T-cell (primary cell): ENCODE results near the gene MED29. TPM values are rescaled to one million over a fixed set of nuclear protein-coding genes. Genes with fewer than 3 reads are reported as not detected.

ENCODE experiments used
- ATAC-seq, 4 experiments: fragments of 200-7000 bp in 3 of 4; fragments of 150-1000 bp in 1 of 4; cut with Tn5 transposase; replicated peaks in 1 of 4; 1 replicate in 3 of 4; 2 replicates in 1 of 4; pipeline ENCODE4 v1.10.0; 2021; ENCODE audit warnings: moderate library complexity in 3 of 4, mild to moderate bottlenecking in 2 of 4, moderate number of reproducible peaks in 1 of 4
- CTCF ChIA-PET, 2 donors: fragments of 300-600 bp; sonication (Branson Sonifier 250); formaldehyde crosslinking; loops; one replicate each; lab custom pipeline; 2022; ENCODE audit warnings: antibody characterized with exemption in 2 of 2; lab: Charles Lee
- POLR2A ChIA-PET, 2 donors: fragments of 300-600 bp; sonication (Branson Sonifier 250); formaldehyde crosslinking; loops; one replicate each; lab custom pipeline; 2022; ENCODE audit warnings: antibody characterized with exemption in 2 of 2; lab: Charles Lee
- DNase-seq, 35 experiments: peaks; one replicate each; pipeline versions ENCODE4 v3.0.0 to v3.0.0-alpha.2; 2013 to 2023
- H3K27ac ChIP-seq: one replicate; pipeline ENCODE4 v1.5.1; 2013; ENCODE audit warnings: low read length
- H3K27me3 ChIP-seq, 2 experiments: replicated peaks in 1 of 2; 1 replicate in 1 of 2; 2 replicates in 1 of 2; pipeline versions ENCODE4 v1.6.1 to v1.7.0; 2013; ENCODE audit warnings: low read length in 1 of 2, mixed read lengths in 1 of 2; ENCODE audit not compliant: control insufficient read depth in 2 of 2, insufficient read depth in 2 of 2; ENCODE audit errors: extremely low read depth in 1 of 2
- H3K36me3 ChIP-seq, 2 donors: 1 replicate in 1 of 2; 2 replicates in 1 of 2; pipeline versions ENCODE4 v1.6.1 to v1.7.0; 2013; ENCODE audit warnings: low read length in 1 of 2; ENCODE audit not compliant: control insufficient read depth in 2 of 2, insufficient read depth in 1 of 2; ENCODE audit errors: extremely low read depth in 1 of 2
- H3K4me1 ChIP-seq, 2 experiments: 1 replicate in 1 of 2; 2 replicates in 1 of 2; pipeline versions ENCODE4 v1.6.1 to v1.7.0; 2013; ENCODE audit warnings: low read length in 2 of 2, mixed read lengths in 1 of 2; ENCODE audit not compliant: insufficient read depth in 2 of 2, control insufficient read depth in 1 of 2; ENCODE audit errors: extremely low read depth in 1 of 2
- H3K4me3 ChIP-seq, 2 donors: 1 replicate in 1 of 2; 2 replicates in 1 of 2; pipeline versions ENCODE4 v1.5.1 to v1.7.0; 2013; ENCODE audit warnings: mild to moderate bottlenecking in 2 of 2, low read length in 1 of 2, moderate library complexity in 1 of 2; ENCODE audit not compliant: control insufficient read depth in 1 of 2; ENCODE audit errors: extremely low read depth in 1 of 2
- H3K9me3 ChIP-seq: 2 replicates; pipeline ENCODE4 v1.7.0; 2013
- H3K27ac Mint-ChIP-seq, 2 donors: one replicate each; pipeline ENCODE4 v1.8.0; 2020 to 2021; ENCODE audit warnings: mild to moderate bottlenecking in 2 of 2, mixed read lengths in 2 of 2
- H3K27me3 Mint-ChIP-seq, 2 donors: one replicate each; pipeline ENCODE4 v1.8.0; 2021 to 2022; ENCODE audit warnings: mixed read lengths in 2 of 2
- H3K36me3 Mint-ChIP-seq: one replicate; pipeline ENCODE4 v1.8.0; 2021; ENCODE audit warnings: mixed read lengths
- H3K4me1 Mint-ChIP-seq, 3 donors: one replicate each; pipeline ENCODE4 v1.8.0; 2020 to 2022; ENCODE audit warnings: mixed read lengths in 3 of 3, mild to moderate bottlenecking in 1 of 3
- H3K4me3 Mint-ChIP-seq, 3 donors: one replicate each; pipeline ENCODE4 v1.8.0; 2020 to 2022; ENCODE audit warnings: mild to moderate bottlenecking in 3 of 3, mixed read lengths in 3 of 3, moderate library complexity in 3 of 3
- H3K9me3 Mint-ChIP-seq, 3 donors: one replicate each; pipeline ENCODE4 v1.8.0; 2020 to 2022; ENCODE audit warnings: mixed read lengths in 3 of 3
- WGBS: methylation state at CpG from one replicate; pipeline ENCODE4 v1.1.5; 2013; ENCODE audit warnings: missing lambda C conversion rate; ENCODE audit not compliant: insufficient coverage; 5-methylcytosine and 5-hydroxymethylcytosine counted together
- total RNA-seq, 35 experiments: library from RNA in 6 of 35; stranded (reverse) in 6 of 35; fragments of 120-200 nt in 1 of 35; gene quantifications; one replicate each; pipeline versions ENCODE4 v1.2.1 to v1.2.4 and lab custom pipeline; 2013 to 2026

The MED29 gene
- total RNA-seq, 5 donors from 2014 or later (not counting 1 experiment from before 2014, with no cell fraction given): 42.0 to 48.7 (median 47.0) TPM

GRCh38 chr19:39349326-39349725 lies 41.9 kb upstream of the MED29 start:
- Mint-ChIP-seq H3K4me3 (no peak overlapping the region), H3K36me3 (peaks cover 37% of the 10 kb centered on the region), H3K9me3 (no peaks in the 10 kb centered on the region), H3K4me1 (peaks cover 52 to 66% (median 54%) of the 10 kb centered on the region in 3 donors), H3K27ac (no peak overlapping the region), H3K27me3 (no peaks in the 10 kb centered on the region)
- CTCF ChIA-PET: no interaction called here
- POLR2A ChIA-PET: interaction anchor here in 1 of 2 donors (0.5 kb wide), 1 partner anchor 378 kb away, joined by 8 read pairs; no protein-coding TSS in a partner anchor
- Histone ChIP-seq H3K9me3 (no peaks in the 10 kb centered on the region), H3K4me1 (peaks cover 2 to 12% of the 10 kb centered on the region in 2 experiments), H3K4me3 (no peak overlapping the region), H3K36me3 (peaks cover 16 to 53% of the 10 kb centered on the region in 2 donors), H3K27ac (no peak overlapping the region), H3K27me3 (no peaks in the 10 kb centered on the region)
- ATAC-seq: no peak
- no peak for DNase-seq
- WGBS: no CpG with 5 or more reads among the region's 4 CpGs

GRCh38 chr19:39350156-39350555 lies 41.0 kb upstream of the MED29 start:
- no peak overlapping the region for H3K4me3 Mint-ChIP-seq
- ChIA-PET POLR2A (no interaction called here), CTCF (no interaction called here)
- peaks cover 38% of the 10 kb centered on the region for H3K36me3 Mint-ChIP-seq
- H3K4me1 Mint-ChIP-seq: peaks cover 43 to 57% (median 46%) of the 10 kb centered on the region in 3 donors
- WGBS: no CpG with 5 or more reads among the region's 3 CpGs
- DNase-seq: no peak
- H3K27me3 Mint-ChIP-seq: no peaks in the 10 kb centered on the region
- H3K27ac ChIP-seq: no peak overlapping the region
- H3K9me3 ChIP-seq: no peaks in the 10 kb centered on the region
- H3K27ac Mint-ChIP-seq: no peak overlapping the region
- no peak overlapping the region for H3K4me3 ChIP-seq
- H3K9me3 Mint-ChIP-seq: no peaks in the 10 kb centered on the region
- no peak for ATAC-seq
- H3K4me1 ChIP-seq: peaks cover 2 to 5% of the 10 kb centered on the region in 2 experiments
- H3K27me3 ChIP-seq: no peaks in the 10 kb centered on the region
- H3K36me3 ChIP-seq: peaks cover 16 to 60% of the 10 kb centered on the region in 2 donors

- H3K4me1 Mint-ChIP-seq: peaks cover 29 to 43% (median 31%) of the 10 kb centered on the region in 3 donors
- H3K27ac Mint-ChIP-seq: peak overlapping the region in 1 of 2 donors; percentile 6
- no CpG with 5 or more reads among the region's 4 CpGs for WGBS
- ATAC-seq (peak in 1 of 4 experiments; percentile 69), DNase-seq (peak in 7 of 35 experiments; percentile 5 to 46 (median 10))
- Histone ChIP-seq H3K36me3 (peaks cover 11 to 60% of the 10 kb centered on the region in 2 donors), H3K4me1 (no peaks in the 10 kb centered on the region), H3K27ac (no peak overlapping the region), H3K27me3 (no peaks in the 10 kb centered on the region), H3K9me3 (no peaks in the 10 kb centered on the region), H3K4me3 (no peak overlapping the region)
- POLR2A ChIA-PET: no interaction called here
- CTCF ChIA-PET: no interaction called here
- H3K27me3 Mint-ChIP-seq: no peaks in the 10 kb centered on the region
- H3K4me3 Mint-ChIP-seq: no peak overlapping the region
- H3K9me3 Mint-ChIP-seq: no peaks in the 10 kb centered on the region
- H3K36me3 Mint-ChIP-seq: peaks cover 46% of the 10 kb centered on the region
Measured at GRCh38 chr19:39351537-39352064, 39.6 kb upstream of the MED29 start.

- POLR2A ChIA-PET: interaction anchor here in 1 of 2 donors (0.5 kb wide), 1 partner anchor 57 kb away, joined by 9 read pairs; no protein-coding TSS in a partner anchor
- Mint-ChIP-seq H3K4me1 (peaks cover 19 to 34% (median 23%) of the 10 kb centered on the region in 3 donors), H3K4me3 (no peak overlapping the region), H3K36me3 (peaks cover 52% of the 10 kb centered on the region), H3K27ac (no peak overlapping the region), H3K9me3 (no peaks in the 10 kb centered on the region), H3K27me3 (no peaks in the 10 kb centered on the region)
- H3K27me3 ChIP-seq: no peaks in the 10 kb centered on the region
- DNase-seq: no peak
- no peak overlapping the region for H3K27ac ChIP-seq
- WGBS: 100% methylated on average over 3 of the region's 12 CpGs
- CTCF ChIA-PET: interaction anchor here (0.6 to 1.8 kb wide), 3 partner anchors 59 to 498 kb away, joined by 3 to 6 read pairs (median 4); partner anchors contain the start of genes DYRK1B (in 1 of the 2) and PLEKHG2 (in 1 of the 2)
- H3K4me3 ChIP-seq: no peak overlapping the region
- H3K36me3 ChIP-seq: peaks cover 19 to 62% of the 10 kb centered on the region in 2 donors
- no peak for ATAC-seq
- H3K4me1 ChIP-seq: no peaks in the 10 kb centered on the region
- no peaks in the 10 kb centered on the region for H3K9me3 ChIP-seq
Measured at GRCh38 chr19:39352381-39353255, 38.6 kb upstream of the MED29 start.

- Mint-ChIP-seq H3K27ac (no peak overlapping the region), H3K36me3 (peaks cover 52% of the 10 kb centered on the region)
- ATAC-seq: no peak
Measured at GRCh38 chr19:39355253-39355652, 35.9 kb upstream of the MED29 start.

GRCh38 chr19:39356073-39356472 lies 35.1 kb upstream of the MED29 start:
- H3K27ac ChIP-seq: no peak overlapping the region
- H3K36me3 Mint-ChIP-seq: peaks cover 58% of the 10 kb centered on the region
- no peaks in the 10 kb centered on the region for H3K4me1 ChIP-seq
- H3K27ac Mint-ChIP-seq: no peak overlapping the region
- H3K27me3 Mint-ChIP-seq: no peaks in the 10 kb centered on the region
- no peak for ATAC-seq
- H3K27me3 ChIP-seq: no peaks in the 10 kb centered on the region
- WGBS: no CpG with 5 or more reads among the region's 3 CpGs
- H3K9me3 ChIP-seq: no peaks in the 10 kb centered on the region
- peaks cover 6 to 13% (median 11%) of the 10 kb centered on the region in 3 donors for H3K4me1 Mint-ChIP-seq
- no peak overlapping the region for H3K4me3 ChIP-seq
- H3K4me3 Mint-ChIP-seq: no peak overlapping the region
- H3K9me3 Mint-ChIP-seq: no peaks in the 10 kb centered on the region
- DNase-seq: no peak
- CTCF ChIA-PET: interaction anchor here in 1 of 2 donors (1.0 kb wide), 1 partner anchor 13 kb away, joined by 3 read pairs; no protein-coding TSS in a partner anchor
- H3K36me3 ChIP-seq: peaks cover 17 to 82% of the 10 kb centered on the region in 2 donors
- POLR2A ChIA-PET: interaction anchor here (0.6 to 0.7 kb wide), 2 partner anchors 14 to 1992 kb away, joined by 3 to 10 read pairs; partner anchors contain the start of gene SAMD4B (in 1 of the 2)

More at GRCh38 chr19:39355253-39355652, 35.9 kb upstream of the MED29 start:
- ChIA-PET CTCF (interaction anchor here in 1 of 2 donors (1.0 kb wide), 1 partner anchor 14 kb away, joined by 3 read pairs; no protein-coding TSS in a partner anchor), POLR2A (interaction anchor here in 1 of 2 donors (0.5 kb wide), 1 partner anchor 75 kb away, joined by 3 read pairs; no protein-coding TSS in a partner anchor)
- Histone ChIP-seq H3K27me3 (no peaks in the 10 kb centered on the region), H3K4me3 (no peak overlapping the region), H3K4me1 (no peaks in the 10 kb centered on the region), H3K36me3 (peaks cover 17 to 74% of the 10 kb centered on the region in 2 donors), H3K27ac (no peak overlapping the region), H3K9me3 (no peaks in the 10 kb centered on the region)
- peaks cover 6 to 15% (median 11%) of the 10 kb centered on the region in 3 donors for H3K4me1 Mint-ChIP-seq
- DNase-seq: no peak
- no peaks in the 10 kb centered on the region for H3K27me3 Mint-ChIP-seq
- WGBS: 100% methylated on average over 2 of the region's 5 CpGs
- no peaks in the 10 kb centered on the region for H3K9me3 Mint-ChIP-seq
- no peak overlapping the region for H3K4me3 Mint-ChIP-seq
